ENCODE data around the gene TOMT.
A peak's percentile ranks its signal among the peaks of the same experiment; 100 is the strongest.

TOMT gene

GRCh38 chr11:72085621-72086351, 19.9 kb upstream of the TOMT start:
- H2AFZ ChIP-seq (ENCODE audit: low read depth, low read length) = no peak overlapping the region
- TF ChIP-seq EZH2phosphoT487 (IDR thresholded peaks at IDR 0.05; ENCODE audit: low read depth) (no peak), CTCF (IDR thresholded peaks at IDR 0.05; ENCODE audit: low read depth, low read length) (no peak)
- no peak overlapping the region for H3K27ac ChIP-seq (ENCODE audit: low read length)
- no peaks in the 10 kb centered on the region for H3K79me2 ChIP-seq (ENCODE audit: low read length)
- H3K4me1 ChIP-seq (ENCODE audit: low read length) = peaks cover 10% of the 10 kb centered on the region
- H4K20me1 ChIP-seq (ENCODE audit: insufficient read depth, low read length) = no peaks in the 10 kb centered on the region
- no peak overlapping the region for H3K4me3 ChIP-seq (ENCODE audit: low read length)
- H3K36me3 ChIP-seq (replicated peaks; ENCODE audit: low read depth, low read length) = peaks cover 18% of the 10 kb centered on the region
- H3K4me2 ChIP-seq (ENCODE audit: low read length) = no peak overlapping the region
- H3K9me3 ChIP-seq (ENCODE audit: insufficient read depth, low read length) = no peaks in the 10 kb centered on the region
- no peaks in the 10 kb centered on the region for H3K27me3 ChIP-seq (ENCODE audit: low read depth, low read length)
- no peak overlapping the region for H3K9ac ChIP-seq (ENCODE audit: low read length)

- Histone ChIP-seq H3K4me2 (ENCODE audit: low read length) (no peak overlapping the region), H3K4me1 (ENCODE audit: low read length) (peaks cover 4% of the 10 kb centered on the region; the same call in 1 of the 2 replicates), H3K4me3 (ENCODE audit: low read length) (no peak overlapping the region), H3K36me3 (replicated peaks; ENCODE audit: low read depth, low read length) (peaks cover 18% of the 10 kb centered on the region), H3K27ac (ENCODE audit: low read length) (no peak overlapping the region), H3K79me2 (ENCODE audit: low read length) (no peaks in the 10 kb centered on the region), H3K27me3 (ENCODE audit: low read depth, low read length) (no peaks in the 10 kb centered on the region), H3K9me3 (ENCODE audit: insufficient read depth, low read length) (no peaks in the 10 kb centered on the region), H2AFZ (ENCODE audit: low read depth, low read length) (no peak overlapping the region), H4K20me1 (ENCODE audit: insufficient read depth, low read length) (no peaks in the 10 kb centered on the region), H3K9ac (ENCODE audit: low read length) (no peak overlapping the region)
- TF ChIP-seq EZH2phosphoT487 (IDR thresholded peaks at IDR 0.05; ENCODE audit: low read depth) = no peak
- no peak for TF ChIP-seq CTCF (IDR thresholded peaks at IDR 0.05; ENCODE audit: low read depth, low read length)
These were observed 17.5 kb upstream of the TOMT start for GRCh38 chr11:72088076-72088808.

- H3K9me3 ChIP-seq (ENCODE audit: insufficient read depth, low read length) = no peaks in the 10 kb centered on the region
- 0 out of 2 replicates have a peak overlapping the region, but pooled peaks have one; percentile 7 for H3K27ac ChIP-seq (ENCODE audit: low read length)
- no peaks in the 10 kb centered on the region for H3K79me2 ChIP-seq (ENCODE audit: low read length)
- no peak overlapping the region for H3K9ac ChIP-seq (ENCODE audit: low read length)
- peaks cover 4% of the 10 kb centered on the region; the same call in 1 of the 2 replicates for H3K4me1 ChIP-seq (ENCODE audit: low read length)
- H4K20me1 ChIP-seq (ENCODE audit: insufficient read depth, low read length) = no peaks in the 10 kb centered on the region
- no peak for TF ChIP-seq EZH2phosphoT487 (IDR thresholded peaks at IDR 0.05; ENCODE audit: low read depth)
- TF ChIP-seq CTCF (IDR thresholded peaks at IDR 0.05; ENCODE audit: low read depth, low read length) = peak; percentile 96
- H3K4me3 ChIP-seq (ENCODE audit: low read length) = no peak overlapping the region
- H3K36me3 ChIP-seq (replicated peaks; ENCODE audit: low read depth, low read length) = peaks cover 34% of the 10 kb centered on the region
- H3K4me2 ChIP-seq (ENCODE audit: low read length) = no peak overlapping the region
- H3K27me3 ChIP-seq (ENCODE audit: low read depth, low read length) = no peaks in the 10 kb centered on the region
- no peak overlapping the region for H2AFZ ChIP-seq (ENCODE audit: low read depth, low read length)
These were observed 14.4 kb upstream of the TOMT start for GRCh38 chr11:72091292-72091691.

- Histone ChIP-seq H3K9me3 (ENCODE audit: insufficient read depth, low read length) (no peaks in the 10 kb centered on the region), H3K79me2 (ENCODE audit: low read length) (peaks cover 39% of the 10 kb centered on the region), H3K27me3 (ENCODE audit: low read depth, low read length) (no peaks in the 10 kb centered on the region), H3K9ac (ENCODE audit: low read length) (no peak overlapping the region), H2AFZ (ENCODE audit: low read depth, low read length) (no peak overlapping the region), H3K4me2 (ENCODE audit: low read length) (no peak overlapping the region), H4K20me1 (ENCODE audit: insufficient read depth, low read length) (no peaks in the 10 kb centered on the region), H3K36me3 (replicated peaks; ENCODE audit: low read depth, low read length) (peaks cover 42% of the 10 kb centered on the region), H3K4me3 (ENCODE audit: low read length) (no peak overlapping the region), H3K4me1 (ENCODE audit: low read length) (peaks cover 17% of the 10 kb centered on the region), H3K27ac (ENCODE audit: low read length) (no peak overlapping the region)
- TF ChIP-seq CTCF (IDR thresholded peaks at IDR 0.05; ENCODE audit: low read depth, low read length) = no peak
These were observed 7.0 kb upstream of the TOMT start for GRCh38 chr11:72098741-72099140.

Data from OCI-LY3 (cell line).